Measurements from ENCODE around the gene DENND2A. TPM values are rescaled to one million over a fixed set of nuclear protein-coding genes. Genes with fewer than 3 reads are reported as not detected.

DENND2A gene
- total RNA-seq, 1 experiment from 2014 or later, result 7.3 TPM

- H3K27ac ChIP-seq (ENCODE audit: insufficient read length, low read depth, low read length), result no peak overlapping the region
- H3K4me3 Mint-ChIP-seq, result no peak overlapping the region
- H3K9me3 ChIP-seq (ENCODE audit: control insufficient read depth, low read depth, low read length), result no peaks in the 10 kb centered on the region
- H2BK20ac ChIP-seq (ENCODE audit: low read depth, low read length, poor library complexity, severe bottlenecking), result no peak overlapping the region
- no peak overlapping the region for H2BK12ac ChIP-seq (ENCODE audit: insufficient read length, low read depth, low read length)
- no peaks in the 10 kb centered on the region; the same call in 1 of the 2 replicates for H3K4me1 ChIP-seq (ENCODE audit: insufficient read depth, low read length)
- H3K27ac Mint-ChIP-seq, result no peak overlapping the region
- no peak overlapping the region for H3K18ac ChIP-seq (ENCODE audit: insufficient read length, low read depth, low read length)
- H3K79me1 ChIP-seq (ENCODE audit: insufficient read depth, low read depth, low read length, poor library complexity, severe bottlenecking), result no peaks in the 10 kb centered on the region
- WGBS (ENCODE audit: extremely low coverage, insufficient read length, low lambda C conversion rate), result no CpG with 5 or more reads among the region's 4 CpGs
- peaks cover 1 to 19% (median 6%) of the 10 kb centered on the region in 3 experiments; a peak in 6 of 7 replicates for H3K36me3 Mint-ChIP-seq (ENCODE audit: insufficient read depth in 1 of 3, low read depth in 3 of 3)
- H4K20me1 ChIP-seq (ENCODE audit: control insufficient read depth, insufficient read depth, insufficient read length), result no peaks in the 10 kb centered on the region
- DNase-seq, result no peak
- no peak overlapping the region for H4K5ac ChIP-seq (ENCODE audit: insufficient read length, low read depth, low read length)
- no peak overlapping the region for H3T11ph ChIP-seq (ENCODE audit: low read length)
- no peak overlapping the region for H3K14ac ChIP-seq (ENCODE audit: insufficient read depth, low read length)
- no peak overlapping the region for H2AK5ac ChIP-seq (ENCODE audit: insufficient read length, low read length)
- no peak overlapping the region for H3K23ac ChIP-seq (ENCODE audit: insufficient read length, low read depth, low read length)
- H2BK120ac ChIP-seq (ENCODE audit: low read depth, low read length, poor library complexity, severe bottlenecking), result no peak overlapping the region
- no peak overlapping the region for H2BK5ac ChIP-seq (ENCODE audit: insufficient read length, low read length)
- no peak overlapping the region for H3K56ac ChIP-seq (ENCODE audit: insufficient read length, low read depth, low read length)
- H4K91ac ChIP-seq (ENCODE audit: insufficient read length, low read depth, low read length), result no peak overlapping the region
- no peaks in the 10 kb centered on the region; the same call in 1 of the 2 replicates for H3K27me3 ChIP-seq (ENCODE audit: insufficient read depth, low read length)
- peaks cover 6% of the 10 kb centered on the region for H3K23me2 ChIP-seq (ENCODE audit: insufficient read length, low read depth, low read length, poor library complexity, severe bottlenecking)
- H3K4me1 Mint-ChIP-seq, result peaks cover 15 to 18% of the 10 kb centered on the region in 2 experiments
- H3K4ac ChIP-seq (ENCODE audit: low read depth, low read length), result no peak overlapping the region
- H4K8ac ChIP-seq (replicated peaks; ENCODE audit: insufficient read length, low read depth, low read length), result no peak overlapping the region
- H3K79me2 ChIP-seq (ENCODE audit: insufficient read depth, low read length), result no peaks in the 10 kb centered on the region
- no peaks in the 10 kb centered on the region for H3K9me3 Mint-ChIP-seq
- no peak for TF ChIP-seq CTCF (conservative IDR thresholded peaks at IDR 0.05)
- no peak overlapping the region for H3K4me2 ChIP-seq (ENCODE audit: insufficient read depth, insufficient read length, low read length)
- peaks cover 3% of the 10 kb centered on the region; the same call in 1 of the 2 replicates for H3K27me3 Mint-ChIP-seq (ENCODE audit: low read depth)
- no peak overlapping the region for H2AFZ ChIP-seq (ENCODE audit: low read length)
- H2BK15ac ChIP-seq (ENCODE audit: low read depth, low read length), result no peak overlapping the region
- H3K9ac ChIP-seq (ENCODE audit: extremely low read depth, insufficient read length, low read length), result no peak overlapping the region
These were observed 35.1 kb upstream of the DENND2A start for GRCh38 chr7:140675726-140676125.
